ENCODE measurements around the gene PDE10A. TPM values are rescaled to one million over a fixed set of nuclear protein-coding genes. Genes with fewer than 3 reads are reported as not detected.
"Not testable (repeated sequence)": the region's sequence is repeated elsewhere in the genome, so short reads cannot be mapped to it uniquely, and the experiment has no call there.

The PDE10A gene
- total RNA-seq, 1 experiment from 2014 or later, result 233 TPM

GRCh38 chr6:165558097-165558496, 104.9 kb downstream of the PDE10A start:
- not testable (repeated sequence) for DNase-seq (ENCODE audit: extremely low read depth, low read depth)

DNA sequence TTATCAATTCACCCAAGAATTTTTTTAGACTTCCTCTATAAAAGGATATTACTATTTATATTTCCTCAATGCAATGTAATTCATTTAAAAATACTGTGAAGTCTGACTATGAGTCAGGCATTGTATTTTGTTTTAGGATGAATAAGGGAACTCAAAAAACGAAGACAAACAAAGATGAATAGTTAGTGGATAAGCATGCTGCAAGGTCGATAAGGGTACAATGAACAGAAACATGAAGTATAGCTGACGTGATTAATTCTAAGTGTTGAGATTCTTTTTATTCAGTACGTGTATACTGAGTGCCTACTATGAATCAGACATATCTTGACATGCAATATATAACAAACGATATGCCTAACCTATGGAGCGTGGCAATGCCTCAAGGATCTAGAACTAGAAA, 105.4 kb downstream of the PDE10A start:
- no peak for DNase-seq (ENCODE audit: extremely low read depth, low read depth)

DNA sequence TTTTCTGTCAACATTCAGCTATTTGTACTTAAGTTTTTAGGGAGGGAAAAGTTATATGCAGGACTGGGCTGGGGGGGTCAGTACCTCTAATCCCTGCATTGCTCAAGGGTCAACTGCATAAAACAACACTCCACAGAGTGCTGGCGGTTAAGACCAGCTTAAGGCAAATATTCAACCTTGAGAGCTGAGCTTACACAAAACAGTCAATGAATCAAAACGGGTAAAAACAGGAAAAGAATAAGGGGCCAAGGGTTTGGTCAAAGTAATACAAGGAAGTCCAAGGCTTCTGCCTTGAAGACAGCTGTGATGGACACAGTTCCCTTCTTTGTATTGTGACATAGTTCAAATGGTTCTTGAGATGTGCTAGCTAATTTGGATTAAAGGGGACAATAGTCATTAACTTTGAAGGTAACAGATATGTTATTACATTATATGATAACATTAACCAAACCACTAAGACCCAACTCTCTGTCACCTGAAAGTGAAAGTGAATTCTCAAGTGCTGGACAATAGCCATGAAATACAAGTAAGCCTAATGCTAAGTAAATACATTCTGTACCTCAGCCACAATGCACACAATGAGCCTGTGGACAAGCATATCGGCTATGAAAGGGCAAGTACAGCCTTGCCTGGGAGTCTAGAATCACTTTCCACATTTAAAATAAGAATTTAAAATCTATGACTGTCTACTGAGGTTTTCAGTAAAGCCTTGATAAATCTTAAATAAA, 106.8 kb downstream of the PDE10A start:
- no peak for DNase-seq (ENCODE audit: extremely low read depth, low read depth)

- DNase-seq (ENCODE audit: extremely low read depth, low read depth), result not testable (repeated sequence)
Measured at GRCh38 chr6:165554644-165555043, 108.4 kb downstream of the PDE10A start.

GRCh38 chr6:165552248-165552736, 110.7 kb downstream of the PDE10A start:
- DNase-seq (ENCODE audit: extremely low read depth, low read depth), result no peak

- DNase-seq (ENCODE audit: extremely low read depth, low read depth), result no peak
Measured at GRCh38 chr6:165551828-165552227, 111.2 kb downstream of the PDE10A start.

GRCh38 chr6:165548450-165548849, 114.6 kb downstream of the PDE10A start:
- no peak for DNase-seq (ENCODE audit: extremely low read depth, low read depth)

DNA sequence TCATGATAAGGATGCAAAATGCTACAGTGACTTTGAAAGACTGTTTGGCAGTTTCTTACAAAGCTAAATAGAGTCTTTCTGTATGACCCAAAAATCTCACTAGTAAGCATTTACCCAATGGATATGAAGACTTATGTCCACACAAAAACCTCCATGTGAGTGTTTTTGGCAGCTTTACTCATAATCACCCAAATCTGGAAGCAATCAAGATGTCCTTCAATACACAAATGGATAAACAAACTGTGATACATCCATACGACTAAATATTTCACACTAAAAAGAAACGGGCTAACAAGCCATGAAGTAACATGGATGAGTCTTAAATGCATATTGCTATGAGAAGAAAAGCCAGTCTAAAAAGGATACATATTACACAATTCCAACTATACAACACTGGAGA, 117.2 kb downstream of the PDE10A start:
- no peak for DNase-seq (ENCODE audit: extremely low read depth, low read depth)

DNA sequence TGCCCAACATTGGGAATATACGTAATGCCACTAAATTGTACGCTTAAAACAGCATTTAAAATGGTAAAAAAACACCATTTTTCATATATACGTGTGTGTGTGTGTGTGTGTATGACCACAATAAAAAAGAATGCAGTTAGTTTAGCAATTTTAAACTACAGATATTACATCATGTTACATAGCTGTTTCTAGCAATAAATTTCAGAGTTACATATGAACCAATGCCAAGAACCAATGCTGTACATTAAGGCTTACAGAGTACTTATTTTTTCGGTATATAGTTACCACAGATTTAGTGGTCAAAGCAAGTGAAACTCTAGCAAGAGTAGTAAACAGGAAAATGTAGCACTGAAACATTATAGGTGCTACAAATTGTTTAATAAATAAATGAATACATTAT, 119.3 kb downstream of the PDE10A start:
- no peak for DNase-seq (ENCODE audit: extremely low read depth, low read depth)

GRCh38 chr6:165536911-165537310, 126.1 kb downstream of the PDE10A start:
- no peak for DNase-seq (ENCODE audit: extremely low read depth, low read depth)

DNA sequence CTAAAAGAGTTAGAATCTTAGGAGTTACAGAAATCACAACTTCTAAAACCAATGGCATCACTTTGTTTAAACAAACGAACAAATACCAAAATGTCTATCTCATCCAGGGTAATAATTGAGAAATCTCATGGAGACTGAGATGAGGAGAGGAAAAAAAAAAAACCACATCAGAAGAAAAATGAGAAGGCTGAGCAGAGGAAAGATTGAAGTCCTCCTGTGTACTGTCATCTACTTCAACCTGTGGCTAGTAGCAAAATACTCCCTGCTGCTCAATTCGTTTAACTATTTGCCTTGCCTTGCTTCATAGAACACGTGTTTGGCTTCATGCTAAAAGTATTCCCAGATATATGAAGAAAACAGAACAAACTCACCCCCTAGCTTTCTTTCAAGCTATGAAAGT, 143.7 kb downstream of the PDE10A start:
- no peak for DNase-seq (ENCODE audit: extremely low read depth, low read depth)

GRCh38 chr6:165515963-165516624, 146.9 kb downstream of the PDE10A start:
- peak; percentile 4 for DNase-seq (ENCODE audit: extremely low read depth, low read depth)

DNA sequence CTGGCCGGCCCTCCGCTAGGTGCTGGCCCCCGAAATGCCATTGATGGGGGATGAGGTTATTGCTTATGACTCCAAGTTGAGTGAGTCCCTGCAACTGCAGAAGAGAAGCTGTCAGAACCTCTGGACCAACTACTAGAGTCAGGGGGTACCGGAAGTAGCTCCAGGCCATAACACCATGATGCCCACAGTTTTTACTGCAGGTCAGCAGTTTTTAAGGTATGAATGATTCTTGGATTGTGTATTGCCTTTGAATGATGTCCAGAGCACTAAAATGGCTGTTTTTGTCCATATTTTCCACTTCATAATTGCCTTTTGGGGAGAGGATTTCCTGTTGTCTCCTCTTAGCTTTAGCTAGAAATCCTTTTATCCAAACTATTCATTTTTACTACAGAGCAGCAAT, 148.4 kb downstream of the PDE10A start:
- no peak for DNase-seq (ENCODE audit: extremely low read depth, low read depth)

DNA sequence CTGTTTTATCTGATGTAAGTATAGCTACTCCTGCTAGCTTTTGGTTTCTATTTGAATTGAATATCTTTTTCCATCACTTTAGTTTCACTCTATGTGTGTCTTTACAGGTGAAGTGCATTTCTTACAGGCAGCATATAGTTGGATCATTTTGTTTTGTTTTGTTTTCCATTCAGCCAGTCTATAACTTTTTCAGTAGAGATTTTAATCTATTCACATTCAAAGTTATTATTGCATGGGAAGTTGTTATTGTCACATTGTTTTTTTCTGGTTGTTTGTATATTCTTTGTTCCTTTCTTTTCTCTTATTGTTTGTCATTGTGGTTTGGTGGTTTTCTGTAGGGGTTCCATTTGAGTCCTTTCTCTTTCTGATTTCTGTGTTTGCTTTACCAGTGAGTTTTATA, 151.2 kb downstream of the PDE10A start:
- DNase-seq (ENCODE audit: extremely low read depth, low read depth), result no peak

GRCh38 chr6:165508321-165508869, 154.6 kb downstream of the PDE10A start:
- no peak for DNase-seq (ENCODE audit: extremely low read depth, low read depth)

- no peak for DNase-seq (ENCODE audit: extremely low read depth, low read depth)
Measured at GRCh38 chr6:165506657-165507056, 156.4 kb downstream of the PDE10A start.

DNA sequence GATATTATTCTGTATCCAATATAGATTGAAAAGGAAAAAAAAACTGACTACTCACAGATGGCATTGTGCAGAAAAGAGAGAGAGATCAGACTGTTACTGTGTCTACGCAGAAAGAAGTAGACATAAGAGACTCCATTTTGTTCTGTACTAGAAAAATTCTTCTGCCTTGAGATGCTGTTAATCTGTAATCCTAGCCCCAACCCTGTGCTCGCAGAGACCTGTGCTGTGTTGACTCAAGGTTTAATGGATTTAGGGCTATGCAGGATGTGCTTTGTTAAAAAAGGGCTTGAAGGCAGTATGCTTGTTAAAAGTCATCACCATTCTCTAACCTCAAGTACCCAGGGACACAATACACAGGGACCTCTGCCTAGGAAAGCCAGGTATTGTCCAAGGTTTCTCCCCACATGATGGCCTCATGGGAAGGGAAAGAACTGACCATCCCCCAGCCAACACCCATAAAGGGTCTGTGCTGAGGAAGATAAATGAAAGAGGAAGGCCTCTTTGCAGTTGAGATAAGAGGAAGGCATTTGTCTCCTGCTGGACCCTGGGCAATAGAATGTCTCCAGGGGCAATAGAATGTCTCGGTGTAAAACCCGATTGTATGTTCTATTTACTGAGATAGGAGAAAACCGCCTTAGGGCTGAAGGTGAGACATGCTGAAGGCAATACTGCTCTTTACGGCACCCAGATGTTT, 162.7 kb downstream of the PDE10A start:
- not testable (repeated sequence) for DNase-seq (ENCODE audit: extremely low read depth, low read depth)

DNA sequence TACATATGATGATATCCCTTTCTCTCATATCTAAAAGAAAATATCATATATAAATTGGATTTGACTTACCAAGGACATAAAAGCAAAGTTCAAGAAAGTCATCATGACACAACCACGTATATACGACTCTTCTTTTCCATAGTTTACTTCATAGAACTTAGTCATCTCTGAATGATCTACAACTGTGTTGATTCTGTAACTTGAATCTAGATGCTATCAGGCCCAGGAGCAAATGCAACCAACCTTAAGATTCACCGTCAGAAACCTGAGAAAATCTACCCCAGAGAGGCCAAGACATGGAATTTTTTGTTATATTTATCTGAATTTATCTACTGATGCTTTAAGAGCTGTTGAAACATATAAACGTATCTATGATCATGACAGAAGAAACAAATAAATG, 165.6 kb downstream of the PDE10A start:
- DNase-seq (ENCODE audit: extremely low read depth, low read depth), result peak; percentile 36

DNA sequence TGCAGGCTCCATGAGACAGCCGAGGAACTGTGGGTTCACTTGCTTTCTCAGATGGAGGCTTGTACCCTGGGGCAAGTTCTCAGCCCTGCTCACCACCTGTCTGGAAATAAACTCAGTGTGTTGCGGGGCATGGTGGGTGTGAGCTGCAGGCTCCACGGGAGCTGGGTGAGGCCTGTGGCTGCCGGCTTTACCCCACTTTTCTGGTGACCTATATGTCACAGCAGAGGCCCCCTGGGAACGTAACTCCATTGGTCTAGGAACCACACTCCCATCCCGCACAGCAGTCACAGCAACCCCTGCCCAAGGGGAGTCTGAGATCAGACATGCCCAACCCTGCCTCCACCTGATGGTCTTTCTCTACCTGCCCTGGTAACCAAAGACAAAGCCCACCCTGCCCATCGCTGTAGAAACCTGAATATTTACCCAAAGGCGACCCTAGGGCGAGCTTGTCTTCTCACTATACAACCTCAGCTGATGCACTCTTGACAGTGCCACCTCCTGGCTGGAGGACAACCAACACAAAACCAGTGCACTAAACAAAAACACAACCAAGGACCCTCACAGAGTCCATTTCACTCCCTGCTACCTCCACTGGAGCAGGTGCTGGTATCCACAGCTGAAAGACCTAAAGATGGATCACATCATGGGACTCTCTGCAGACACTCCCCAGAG, 174.3 kb downstream of the PDE10A start:
- no peak for DNase-seq (ENCODE audit: extremely low read depth, low read depth)

DNA sequence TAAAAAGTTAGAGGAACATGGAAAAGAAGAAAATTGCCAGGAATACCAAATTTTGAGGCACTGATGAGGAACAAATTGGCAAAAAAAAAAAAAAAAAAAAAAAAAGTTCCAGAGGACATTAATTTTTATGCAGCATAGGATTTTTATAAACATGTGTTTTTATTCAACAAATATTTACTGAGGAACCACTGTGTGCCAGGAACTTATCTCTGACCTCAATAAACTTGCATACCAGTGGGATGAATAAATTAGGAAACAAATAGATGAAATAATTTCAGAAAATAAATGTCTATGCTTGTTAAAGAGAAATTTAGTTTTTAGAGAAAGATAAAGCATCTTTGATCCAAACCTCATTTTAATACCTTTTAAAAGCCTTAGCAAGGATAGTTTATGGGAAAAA, 175.1 kb downstream of the PDE10A start:
- no peak for DNase-seq (ENCODE audit: extremely low read depth, low read depth)

DNA sequence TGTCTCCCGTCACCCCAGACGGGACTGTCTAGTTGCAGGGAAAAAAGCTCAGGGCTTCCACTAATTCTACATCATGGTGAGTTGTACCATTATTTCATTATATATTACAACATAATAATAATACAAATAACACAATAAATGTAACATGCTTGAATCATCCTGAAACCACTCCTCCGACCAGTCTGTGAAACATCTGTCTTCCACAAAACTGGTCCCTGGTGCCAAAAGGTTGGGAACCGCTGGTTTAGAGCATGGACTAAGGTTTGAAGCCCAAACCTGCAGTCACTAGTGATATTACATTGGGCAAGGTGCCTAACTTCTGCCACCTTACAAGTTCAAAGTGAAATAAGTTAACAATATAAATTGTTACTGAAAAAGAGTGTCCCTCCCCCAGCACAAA, 175.7 kb downstream of the PDE10A start:
- no peak for DNase-seq (ENCODE audit: extremely low read depth, low read depth)

Measured in NCI-H460 (cell line).